GM19455 (cell line): ENCODE measurements around the gene MMP11.
A peak's percentile ranks its signal among the peaks of the same experiment; 100 is the strongest.

Experiments
- ATAC-seq: cut with Tn5 transposase; IDR thresholded peaks from one replicate; pipeline ENCODE4 v1.9.1; 2021; ENCODE audit not compliant: unreplicated experiment

MMP11 gene

DNA sequence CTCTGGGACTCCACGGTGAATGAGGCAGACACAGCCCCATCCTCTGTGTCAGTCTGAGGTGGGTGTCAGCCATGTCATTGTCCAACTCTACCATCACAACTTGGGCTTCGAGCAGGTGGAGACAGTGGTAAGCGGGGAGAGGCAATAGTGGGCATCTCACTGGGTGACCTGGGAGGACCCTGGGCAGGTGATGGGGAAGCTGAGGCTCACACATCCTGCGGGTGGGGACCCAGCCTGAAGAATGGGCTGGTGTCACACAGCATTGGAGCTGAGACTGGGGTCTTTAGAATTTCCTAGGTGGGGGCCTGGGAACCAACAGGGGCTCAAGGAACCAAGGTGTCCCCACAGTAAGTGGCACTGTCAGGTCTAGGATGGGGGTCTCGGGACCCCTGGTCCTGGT is 7.1 kb downstream of the MMP11 start:
- ATAC-seq = no peak

DNA sequence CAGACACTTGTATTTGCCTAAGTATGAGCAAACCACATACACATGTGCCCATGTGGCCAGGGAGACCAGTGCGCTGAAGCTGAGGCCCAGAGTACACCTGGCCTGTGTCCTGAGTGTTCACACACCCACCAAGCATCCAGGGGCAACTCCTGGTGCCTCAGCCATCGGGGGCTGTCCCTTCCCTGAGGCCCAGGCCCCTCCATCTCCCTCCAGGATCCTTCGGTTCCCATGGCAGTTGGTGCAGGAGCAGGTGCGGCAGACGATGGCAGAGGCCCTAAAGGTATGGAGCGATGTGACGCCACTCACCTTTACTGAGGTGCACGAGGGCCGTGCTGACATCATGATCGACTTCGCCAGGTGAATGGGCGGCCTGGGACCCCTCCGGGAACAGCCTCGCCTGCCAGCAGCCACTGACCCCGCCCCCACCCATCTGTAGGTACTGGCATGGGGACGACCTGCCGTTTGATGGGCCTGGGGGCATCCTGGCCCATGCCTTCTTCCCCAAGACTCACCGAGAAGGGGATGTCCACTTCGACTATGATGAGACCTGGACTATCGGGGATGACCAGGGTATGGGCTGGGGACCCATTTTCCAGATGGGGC is 7.6 kb downstream of the MMP11 start:
- ATAC-seq = no peak

DNA sequence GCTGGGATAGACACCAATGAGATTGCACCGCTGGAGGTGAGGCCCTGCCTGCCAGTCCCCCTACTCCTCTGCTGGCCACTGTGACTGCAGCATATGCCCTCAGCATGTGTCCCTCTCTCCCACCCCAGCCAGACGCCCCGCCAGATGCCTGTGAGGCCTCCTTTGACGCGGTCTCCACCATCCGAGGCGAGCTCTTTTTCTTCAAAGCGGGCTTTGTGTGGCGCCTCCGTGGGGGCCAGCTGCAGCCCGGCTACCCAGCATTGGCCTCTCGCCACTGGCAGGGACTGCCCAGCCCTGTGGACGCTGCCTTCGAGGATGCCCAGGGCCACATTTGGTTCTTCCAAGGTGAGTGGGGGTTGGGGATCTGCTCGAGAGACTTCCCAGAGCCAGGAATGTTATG is 8.4 kb downstream of the MMP11 start:
- no peak for ATAC-seq

DNA sequence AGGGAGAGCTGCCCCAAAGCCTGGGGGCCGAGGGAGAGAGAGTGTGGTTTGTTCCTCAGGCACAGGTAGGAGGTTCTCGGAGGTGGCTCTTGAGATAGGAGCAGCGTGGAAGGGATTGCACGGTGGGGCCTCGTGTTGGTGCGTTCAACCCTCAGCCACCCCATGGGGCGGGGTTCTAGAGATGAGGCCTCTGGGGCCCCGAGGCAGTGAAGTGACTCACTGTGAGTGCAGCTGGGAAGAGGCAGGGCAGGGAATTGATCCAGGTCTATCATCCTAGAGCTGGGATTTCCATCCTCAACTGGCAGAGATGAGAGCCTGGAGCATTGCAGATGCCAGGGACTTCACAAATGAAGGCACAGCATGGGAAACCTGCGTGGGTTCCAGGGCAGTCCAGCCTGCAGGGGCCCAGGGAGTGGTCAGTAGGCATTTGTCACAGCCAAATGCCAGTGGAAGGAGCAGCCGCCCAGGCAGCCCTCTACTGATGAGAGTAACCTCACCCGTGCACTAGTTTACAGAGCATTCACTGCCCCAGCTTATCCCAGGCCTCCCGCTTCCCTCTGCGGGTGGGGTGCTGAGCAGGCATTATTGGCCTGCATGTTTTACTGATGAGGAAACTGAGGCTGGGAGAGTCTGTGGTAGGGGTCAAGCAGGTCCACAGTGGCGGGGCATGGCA is 9.0 kb downstream of the MMP11 start:
- ATAC-seq = no peak

DNA sequence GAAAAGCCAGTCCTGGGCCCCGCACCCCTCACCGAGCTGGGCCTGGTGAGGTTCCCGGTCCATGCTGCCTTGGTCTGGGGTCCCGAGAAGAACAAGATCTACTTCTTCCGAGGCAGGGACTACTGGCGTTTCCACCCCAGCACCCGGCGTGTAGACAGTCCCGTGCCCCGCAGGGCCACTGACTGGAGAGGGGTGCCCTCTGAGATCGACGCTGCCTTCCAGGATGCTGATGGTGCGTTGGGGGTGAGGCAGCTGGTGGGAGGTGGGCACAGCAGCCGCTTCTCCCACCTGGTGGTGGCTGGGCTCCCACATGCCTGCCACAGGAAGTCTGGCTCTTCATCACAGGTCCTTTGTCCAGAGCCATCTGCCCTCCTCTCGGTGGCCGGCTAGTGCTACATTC is 9.6 kb downstream of the MMP11 start:
- ATAC-seq = no peak

DNA sequence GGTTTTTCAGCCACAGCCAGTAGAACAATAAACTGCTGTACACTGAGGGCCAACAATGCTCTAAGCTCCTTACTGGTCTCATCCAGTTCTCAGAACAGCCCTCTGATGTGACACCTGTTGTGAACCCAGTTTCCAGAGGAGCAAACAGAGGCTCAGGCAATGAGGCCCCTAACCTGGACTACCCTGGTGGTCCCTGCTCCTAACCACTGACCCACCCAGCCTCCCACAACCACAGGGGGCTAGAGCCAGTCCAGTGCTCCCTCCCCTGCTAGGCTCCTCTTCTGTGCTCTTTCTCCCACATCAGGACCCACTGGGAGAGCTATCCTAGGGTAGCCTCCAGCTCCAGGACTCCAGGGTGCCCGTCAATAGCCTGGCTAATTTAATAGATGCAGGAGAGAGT is 10.1 kb downstream of the MMP11 start:
- no peak for ATAC-seq

DNA sequence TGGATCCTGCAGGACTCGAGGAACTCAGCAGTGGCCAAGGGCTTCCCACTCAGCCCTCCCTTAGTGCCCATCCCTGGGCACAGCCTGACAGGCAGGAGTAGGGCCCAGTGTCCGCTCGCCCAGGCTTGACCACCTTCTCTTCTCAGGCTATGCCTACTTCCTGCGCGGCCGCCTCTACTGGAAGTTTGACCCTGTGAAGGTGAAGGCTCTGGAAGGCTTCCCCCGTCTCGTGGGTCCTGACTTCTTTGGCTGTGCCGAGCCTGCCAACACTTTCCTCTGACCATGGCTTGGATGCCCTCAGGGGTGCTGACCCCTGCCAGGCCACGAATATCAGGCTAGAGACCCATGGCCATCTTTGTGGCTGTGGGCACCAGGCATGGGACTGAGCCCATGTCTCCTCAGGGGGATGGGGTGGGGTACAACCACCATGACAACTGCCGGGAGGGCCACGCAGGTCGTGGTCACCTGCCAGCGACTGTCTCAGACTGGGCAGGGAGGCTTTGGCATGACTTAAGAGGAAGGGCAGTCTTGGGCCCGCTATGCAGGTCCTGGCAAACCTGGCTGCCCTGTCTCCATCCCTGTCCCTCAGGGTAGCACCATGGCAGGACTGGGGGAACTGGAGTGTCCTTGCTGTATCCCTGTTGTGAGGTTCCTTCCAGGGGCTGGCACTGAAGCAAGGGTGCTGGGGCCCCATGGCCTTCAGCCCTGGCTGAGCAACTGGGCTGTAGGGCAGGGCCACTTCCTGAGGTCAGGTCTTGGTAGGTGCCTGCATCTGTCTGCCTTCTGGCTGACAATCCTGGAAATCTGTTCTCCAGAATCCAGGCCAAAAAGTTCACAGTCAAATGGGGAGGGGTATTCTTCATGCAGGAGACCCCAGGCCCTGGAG is 10.9 kb downstream of the MMP11 start:
- no peak for ATAC-seq

DNA sequence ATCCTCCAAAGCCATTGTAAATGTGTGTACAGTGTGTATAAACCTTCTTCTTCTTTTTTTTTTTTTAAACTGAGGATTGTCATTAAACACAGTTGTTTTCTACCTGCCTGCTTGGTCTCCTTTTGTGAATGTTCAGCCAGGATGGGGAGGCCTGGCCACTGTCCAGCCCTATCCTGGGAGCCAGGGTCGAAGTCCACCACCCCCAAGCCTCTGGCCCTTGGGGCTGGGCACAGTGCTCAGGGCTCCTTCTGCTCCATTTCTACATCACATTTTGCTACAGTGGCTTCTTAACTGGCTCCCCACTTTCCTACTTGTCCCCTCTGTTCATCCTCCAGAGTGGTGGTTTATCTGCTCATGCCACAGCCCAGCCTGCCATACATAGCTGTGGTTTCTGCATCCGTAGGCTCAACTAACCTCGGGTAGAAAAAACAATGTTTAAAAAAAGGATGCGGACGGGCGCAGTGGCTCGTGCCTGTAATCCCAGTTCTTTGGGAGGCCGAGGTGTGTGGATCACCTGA is 11.6 kb downstream of the MMP11 start:
- no peak for ATAC-seq

DNA sequence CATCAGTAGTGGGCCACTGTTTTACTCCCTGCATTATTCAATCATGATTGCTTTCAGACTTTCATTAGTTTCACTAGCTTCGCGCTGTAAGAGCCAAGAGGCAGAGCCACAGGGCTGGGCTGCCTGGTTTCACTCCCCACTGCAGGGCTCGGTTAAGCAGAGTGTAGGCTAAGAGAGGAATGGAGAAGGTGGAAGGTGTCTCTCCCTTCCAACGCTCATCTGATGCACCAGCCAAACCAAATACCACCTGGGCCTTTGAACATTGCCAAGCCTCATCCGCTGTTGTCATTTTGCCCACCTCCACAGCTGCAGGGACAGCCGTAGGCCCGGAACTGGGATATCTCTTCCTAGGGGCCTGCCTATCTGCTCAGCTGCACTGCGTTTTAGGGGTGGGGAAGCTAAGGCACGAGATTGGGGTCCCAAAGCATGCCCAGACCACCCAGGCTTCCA is 13.6 kb downstream of the MMP11 start:
- no peak for ATAC-seq

DNA sequence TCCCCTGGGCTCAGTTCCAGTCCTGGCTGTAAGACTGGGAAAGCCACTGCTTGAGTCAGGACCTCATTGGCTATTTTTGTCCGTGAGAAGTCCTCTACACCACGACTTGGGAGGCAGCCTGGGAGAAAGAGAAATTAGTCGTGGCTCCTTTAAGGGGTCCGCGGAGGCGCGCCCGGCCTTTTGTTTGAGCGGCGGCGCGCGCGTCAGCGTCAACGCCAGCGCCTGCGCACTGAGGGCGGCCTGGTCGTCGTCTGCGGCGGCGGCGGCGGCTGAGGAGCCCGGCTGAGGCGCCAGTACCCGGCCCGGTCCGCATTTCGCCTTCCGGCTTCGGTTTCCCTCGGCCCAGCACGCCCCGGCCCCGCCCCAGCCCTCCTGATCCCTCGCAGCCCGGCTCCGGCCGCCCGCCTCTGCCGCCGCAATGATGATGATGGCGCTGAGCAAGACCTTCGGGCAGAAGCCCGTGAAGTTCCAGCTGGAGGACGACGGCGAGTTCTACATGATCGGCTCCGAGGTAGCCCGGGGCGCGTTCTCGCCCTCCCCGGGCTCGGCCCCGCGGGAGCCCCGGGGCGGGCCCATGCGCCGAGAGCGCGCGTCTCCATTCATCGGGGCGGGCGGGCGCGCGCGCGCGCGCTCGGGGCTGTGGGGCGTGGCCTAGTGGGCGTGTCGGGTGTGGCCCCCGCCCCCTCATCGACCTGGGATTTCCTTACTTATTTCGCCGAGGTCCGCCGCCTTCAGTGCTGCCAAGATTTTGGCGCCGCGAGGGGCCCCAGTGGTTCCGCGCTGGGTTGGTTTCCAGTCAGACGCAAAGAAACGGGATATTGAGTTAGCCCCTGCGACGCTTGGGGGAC is 14.3 kb downstream of the MMP11 start, which contains the start of gene SMARCB1:
Gene SMARCB1 (plus strand): TSS at position 215 of the 848 bp plus-strand sequence. CDS start 204 bp downstream, at position 419.
- ATAC-seq = peak; percentile 59

DNA sequence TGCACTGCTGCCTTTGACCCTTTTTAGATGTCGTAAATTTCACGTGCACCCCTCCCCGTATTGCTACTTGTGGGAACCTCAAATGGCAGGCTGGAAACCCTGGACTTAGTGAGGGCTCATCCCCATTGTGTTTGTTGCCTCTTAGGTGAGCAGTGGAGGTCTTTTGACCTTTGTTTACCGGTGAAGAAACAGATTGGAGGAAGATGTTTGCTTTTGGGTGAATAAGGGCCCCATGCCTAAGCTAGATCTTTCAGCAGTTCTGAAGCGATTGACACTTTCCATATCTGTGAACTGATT is 14.9 kb downstream of the MMP11 start:
- ATAC-seq = no peak

DNA sequence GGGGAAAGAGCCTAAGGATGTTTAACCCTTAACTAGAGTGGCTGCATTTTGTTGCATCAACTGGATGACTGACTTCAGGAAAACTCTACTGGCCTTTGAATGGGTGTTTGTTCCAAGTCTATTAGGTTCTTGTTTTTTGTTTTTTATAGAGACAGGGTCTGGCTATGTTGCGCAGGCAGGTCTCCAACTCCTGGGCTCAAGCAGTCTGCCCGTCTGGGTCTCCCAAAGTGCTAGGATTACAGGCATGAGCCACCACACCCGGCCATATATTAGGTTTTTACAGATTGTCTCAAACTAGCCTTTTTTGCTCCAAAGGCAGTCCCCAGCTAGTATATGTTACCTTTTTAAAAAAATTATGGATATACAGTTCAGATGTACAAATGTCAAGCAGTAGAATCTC is 15.3 kb downstream of the MMP11 start:
- ATAC-seq = no peak

DNA sequence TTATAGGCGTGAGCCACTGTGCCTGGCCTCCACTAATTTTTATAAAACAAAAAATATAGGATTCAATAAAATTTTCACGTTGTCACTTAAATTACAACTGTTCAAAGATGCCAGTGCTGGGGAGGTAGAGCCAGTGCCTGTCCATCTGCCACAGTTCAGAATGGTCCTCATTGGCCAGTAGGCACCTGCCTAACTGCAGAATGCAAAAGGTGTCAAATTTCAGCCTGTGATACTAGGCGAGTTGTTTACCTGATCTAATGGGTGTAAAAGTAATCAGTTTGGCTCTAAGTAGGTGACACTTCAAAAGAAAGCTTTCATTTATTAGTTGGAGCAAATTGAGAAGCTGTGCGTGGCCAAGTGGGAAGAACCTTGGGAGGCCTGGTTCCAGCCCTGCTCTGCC is 16.5 kb downstream of the MMP11 start:
- ATAC-seq = no peak

DNA sequence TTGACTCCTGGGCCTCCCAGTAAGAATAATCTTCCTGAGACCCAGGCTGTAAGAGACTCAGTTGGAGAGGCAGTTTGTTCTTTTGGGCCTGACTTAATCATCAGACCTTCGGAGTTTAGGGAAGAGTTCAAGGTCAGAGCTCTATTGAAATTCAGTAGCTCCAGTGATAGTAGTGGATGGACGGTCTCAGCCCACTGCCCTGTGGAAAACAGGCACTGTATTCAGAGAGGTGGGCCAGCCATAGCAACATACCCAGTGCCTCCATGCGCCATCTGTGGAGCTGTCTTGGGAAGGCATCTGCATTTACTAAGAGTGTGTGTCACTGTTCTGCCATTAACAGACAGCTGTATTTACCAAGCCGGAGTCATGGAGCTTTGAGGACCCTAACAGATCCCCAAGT is 17.0 kb downstream of the MMP11 start:
- ATAC-seq = no peak

DNA sequence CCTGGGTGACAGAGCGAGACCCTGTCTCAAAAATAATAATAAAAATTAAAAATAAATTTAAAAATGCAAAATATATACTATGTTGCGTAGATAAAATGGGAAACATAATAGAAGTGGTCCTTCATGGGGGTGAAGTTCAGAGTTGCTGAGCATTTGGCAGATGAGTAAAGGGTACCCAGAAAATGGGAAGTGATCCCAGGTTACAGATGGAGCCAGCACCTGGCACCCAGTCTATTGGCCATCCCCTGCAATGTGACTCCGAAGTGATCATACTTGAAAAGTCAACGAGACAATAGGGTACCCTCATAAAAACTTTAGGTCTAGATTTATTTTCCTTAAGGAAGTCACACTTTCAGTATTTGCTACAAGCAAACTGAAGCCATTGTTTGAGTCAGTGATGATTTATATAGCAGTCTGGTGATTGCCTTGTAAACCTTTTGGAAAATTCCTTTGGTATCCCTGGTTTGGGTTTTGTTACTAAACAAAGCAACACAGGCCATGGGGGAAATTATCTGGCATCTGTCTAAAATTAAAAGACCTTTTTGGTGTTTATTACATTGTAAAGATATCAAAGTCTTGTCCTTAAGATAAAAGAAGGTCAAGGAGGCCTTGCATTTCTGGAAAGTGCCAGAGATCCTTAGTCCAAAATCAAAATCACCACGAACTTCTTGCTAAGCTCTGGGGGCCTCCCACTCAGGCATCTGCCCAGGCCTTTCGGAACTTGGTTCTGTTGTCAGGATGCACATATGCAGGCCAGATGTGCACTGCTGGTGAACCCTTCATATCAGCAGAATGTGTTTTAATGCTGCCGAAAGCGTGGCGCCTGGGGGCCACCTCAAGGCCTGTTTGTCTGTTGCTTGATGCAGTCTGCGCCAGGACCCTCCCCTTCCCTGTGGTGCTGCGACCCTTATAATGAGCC is 18.4 kb downstream of the MMP11 start:
- no peak for ATAC-seq

DNA sequence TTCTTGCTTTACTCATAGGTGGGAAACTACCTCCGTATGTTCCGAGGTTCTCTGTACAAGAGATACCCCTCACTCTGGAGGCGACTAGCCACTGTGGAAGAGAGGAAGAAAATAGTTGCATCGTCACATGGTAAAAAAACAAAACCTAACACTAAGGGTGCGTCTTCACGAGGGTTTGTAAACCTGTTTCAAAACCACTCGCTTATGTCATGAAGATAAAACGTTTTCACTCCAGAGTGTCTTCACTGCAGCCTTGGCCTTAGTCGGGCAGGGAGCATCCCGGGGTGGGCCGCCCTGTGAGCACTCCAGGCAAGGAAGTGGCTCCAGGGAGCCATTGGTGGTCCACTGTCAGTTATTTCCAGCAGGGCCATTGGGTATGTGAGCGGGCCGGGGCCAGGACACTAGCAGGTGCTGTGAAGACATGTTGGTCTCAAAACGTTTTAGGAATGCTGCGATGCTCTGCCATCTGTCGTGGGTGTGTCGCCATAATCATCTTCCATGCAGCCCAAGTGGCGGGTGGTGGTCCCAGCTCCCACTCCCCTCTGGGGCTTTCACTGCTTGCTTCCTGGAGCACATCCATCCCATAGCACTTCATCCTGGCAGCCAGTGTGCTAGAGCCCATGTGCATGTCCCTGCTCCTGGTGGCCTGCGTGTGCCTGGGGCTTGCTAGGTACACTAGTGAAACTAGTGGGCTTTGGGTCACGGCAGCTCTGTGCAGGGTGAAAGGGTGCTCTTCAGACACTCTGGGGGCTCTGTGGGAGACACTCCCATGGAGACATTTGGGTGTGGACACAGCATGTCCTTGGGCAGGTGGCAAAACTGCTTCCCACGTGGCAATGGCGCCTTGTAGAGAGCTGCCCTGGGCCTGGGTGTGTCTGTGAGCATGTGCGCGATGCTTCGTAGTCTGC is 19.3 kb downstream of the MMP11 start:
- ATAC-seq = no peak

DNA sequence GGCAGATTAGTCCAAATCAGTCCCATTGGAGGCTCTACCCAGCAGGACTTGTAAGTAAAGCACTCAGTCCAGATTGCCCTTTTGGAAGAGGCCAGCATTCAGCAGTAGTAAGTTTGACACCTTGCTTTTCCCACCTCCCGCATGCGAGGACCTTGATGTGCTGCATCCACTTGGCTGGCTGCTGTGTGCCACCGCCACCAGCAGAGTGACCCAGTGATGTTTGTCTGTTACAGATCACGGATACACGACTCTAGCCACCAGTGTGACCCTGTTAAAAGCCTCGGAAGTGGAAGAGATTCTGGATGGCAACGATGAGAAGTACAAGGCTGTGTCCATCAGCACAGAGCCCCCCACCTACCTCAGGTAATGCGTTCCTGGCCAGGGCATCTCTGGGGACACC is 20.7 kb downstream of the MMP11 start:
- no peak for ATAC-seq

DNA sequence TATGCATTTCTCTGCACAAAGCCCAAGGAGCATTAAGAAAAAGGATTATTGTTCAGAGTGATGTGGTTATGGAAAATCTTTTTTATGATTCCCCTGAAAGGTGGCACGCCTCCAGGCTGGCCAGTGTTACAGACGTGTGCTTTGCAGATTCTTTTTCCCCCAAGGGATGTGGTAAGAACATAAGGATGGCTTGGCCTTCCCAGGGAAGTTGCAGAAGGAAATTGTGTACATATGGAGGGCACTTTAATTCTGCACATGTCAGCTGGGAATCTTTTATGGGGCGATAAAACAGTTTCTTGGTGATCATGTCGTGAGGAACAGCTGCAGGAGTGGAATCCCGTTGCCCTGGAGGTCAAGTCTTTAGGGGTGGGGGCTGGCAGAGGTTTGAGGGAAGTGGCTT is 23.8 kb downstream of the MMP11 start:
- no peak for ATAC-seq
